ENCODE data around the gene DLEU7. TPM values are rescaled to one million over a fixed set of nuclear protein-coding genes. Genes with fewer than 3 reads are reported as not detected.

The DLEU7 gene
- total and polyA plus RNA-seq, 3 donors from 2014 or later: 0.47 to 0.81 (median 0.71) TPM

DNA sequence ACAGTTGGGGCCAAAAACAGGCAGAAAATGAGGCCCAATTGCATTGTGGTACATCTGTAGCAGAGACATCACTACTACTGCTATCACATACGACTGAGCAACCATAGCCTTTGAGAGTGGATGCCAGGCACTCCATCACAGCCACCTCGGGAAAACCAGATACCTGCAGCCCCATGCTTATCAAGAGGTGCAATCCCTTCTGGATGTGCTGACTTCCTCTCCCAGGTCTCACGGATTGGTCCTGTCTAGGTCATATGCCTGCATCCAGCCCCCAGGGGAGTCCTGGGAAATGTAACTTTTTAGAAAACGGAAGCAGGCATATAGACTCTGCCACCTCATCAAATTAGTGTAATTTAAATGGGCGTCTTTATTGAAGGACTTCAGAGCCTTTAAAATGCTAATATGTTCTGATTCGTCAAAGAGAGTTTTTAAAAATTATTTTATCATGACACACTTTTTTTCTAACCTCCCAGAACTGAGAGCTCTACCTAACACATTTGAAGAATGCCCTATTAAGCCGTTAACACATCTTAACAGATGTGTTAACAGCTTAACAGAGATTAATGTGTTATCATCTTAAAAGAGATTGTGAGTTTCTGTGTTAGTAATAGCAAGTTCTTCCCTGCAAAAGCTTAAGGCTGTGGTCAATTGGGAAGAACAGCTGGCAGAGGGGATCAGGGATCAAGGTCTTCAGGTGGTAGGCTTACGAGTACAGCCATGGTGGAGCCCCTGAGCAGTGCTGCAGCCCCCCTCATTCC is 63.9 kb downstream of the DLEU7 start:
- 76 to 78% methylated on average over 8 of the region's 8 CpGs for WGBS, 2 donors
- DNase-seq: no peak
- no peak overlapping the region for H3K27ac ChIP-seq
- intact Hi-C loops (cut with DNase I; ENCODE audit: low total_unique reads): no loop called here
- TF ChIP-seq POLR2A (IDR thresholded peaks at IDR 0.05) (no peak), CTCF (IDR thresholded peaks at IDR 0.05) (no peak)
- H3K27me3 ChIP-seq: no peaks in the 10 kb centered on the region
- no peak overlapping the region for H3K4me3 ChIP-seq
- H3K36me3 ChIP-seq (ENCODE audit: low read depth, missing control alignments): no peaks in the 10 kb centered on the region
- H3K4me1 ChIP-seq: no peaks in the 10 kb centered on the region
- H3K9me3 ChIP-seq: no peaks in the 10 kb centered on the region

Small RNAs within 50 kb of the gene (small RNA-seq; reads per million reads assigned to genes)
- 0.57 to 0.82 reads per million in 2 donors for gene RNA5SP28

Other genes with a start within 250 kb of the DLEU7 start
- gene RNASEH2B, start 66.1 kb upstream of the DLEU7 start, total RNA-seq: 10 to 100 TPM; 38.2 to 43.4 TPM
- gene RNASEH2B, start 66.1 kb upstream of the DLEU7 start, polyA plus RNA-seq (ENCODE audit: insufficient read depth, low read depth, low replicate concordance): 52.3 TPM

All from testis (tissue), 3 donors.